ENCODE data around the gene RAB25. TPM values are rescaled to one million over a fixed set of nuclear protein-coding genes. Genes with fewer than 3 reads are reported as not detected.
"Not testable (repeated sequence)": the region's sequence is repeated elsewhere in the genome, so short reads cannot be mapped to it uniquely, and the experiment has no call there.

The RAB25 gene
- total RNA-seq, 1 donor from 2014 or later = not detected

- no peaks in the 10 kb centered on the region for H3K9me3 Mint-ChIP-seq
- peaks cover 30% of the 10 kb centered on the region for H3K4me1 Mint-ChIP-seq
- H3K4me3 Mint-ChIP-seq = peak overlapping the region; percentile 92
- intact Hi-C loops (cut with micrococcal nuclease) = loop anchor here (1.0 to 5.0 kb wide), 4 partner anchors 9 to 387 kb away; partner anchors contain the start of gene MEF2D
- peaks cover 42% of the 10 kb centered on the region for H3K27me3 Mint-ChIP-seq
- H3K27ac Mint-ChIP-seq = peak overlapping the region; percentile 65
- peak; percentile 79 for DNase-seq
- H3K36me3 Mint-ChIP-seq (ENCODE audit: low read depth) = peaks cover 10% of the 10 kb centered on the region
These were observed 54.1 kb downstream of the RAB25 start for GRCh38 chr1:156114919-156115513.

DNA sequence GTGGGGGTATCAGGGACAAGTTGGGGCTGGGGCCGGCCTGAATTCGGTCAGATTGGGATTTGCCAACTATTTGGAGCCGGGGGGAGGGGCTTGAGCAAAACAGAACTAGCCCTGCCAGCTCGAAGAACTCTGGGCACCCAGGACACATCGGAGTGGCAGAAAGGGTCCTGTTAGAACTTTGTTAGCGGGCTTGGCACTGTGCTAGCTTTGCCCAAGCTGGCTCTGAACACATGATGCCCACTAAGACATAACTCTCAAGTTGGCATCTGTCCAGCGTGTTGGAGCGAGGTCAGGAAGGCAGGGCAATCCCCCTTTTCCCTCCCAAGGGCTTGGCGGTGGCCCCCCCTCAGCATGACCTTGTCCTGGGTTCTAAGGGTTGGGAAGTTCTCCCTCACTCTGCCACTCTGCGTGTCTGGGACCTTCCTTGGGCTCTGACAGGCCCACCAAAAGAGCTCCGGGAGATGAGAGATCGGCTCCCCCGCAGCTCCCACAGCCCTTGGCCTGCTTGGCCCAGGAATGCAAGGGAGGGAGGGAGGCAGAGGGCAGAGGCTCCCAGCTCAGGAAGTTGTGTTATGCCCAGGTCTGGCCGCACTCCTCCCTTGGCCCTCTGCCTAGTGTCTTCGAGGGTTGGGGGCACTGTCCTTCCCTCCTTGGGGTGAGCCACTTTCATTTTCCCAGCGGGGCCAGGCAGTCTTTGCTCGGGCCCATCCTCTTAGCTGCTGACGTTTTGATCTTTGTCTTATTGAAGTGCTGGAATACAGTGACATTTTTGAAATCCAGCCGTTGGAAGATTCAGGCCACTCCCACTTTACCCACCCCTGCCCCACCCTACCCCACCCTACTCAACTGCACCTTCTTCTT, 54.8 kb downstream of the RAB25 start:
- H3K4me3 Mint-ChIP-seq = peak overlapping the region; percentile 92
- H3K27ac Mint-ChIP-seq = peak overlapping the region; percentile 65
- no peak for DNase-seq
- intact Hi-C loops (cut with micrococcal nuclease) = no loop called here
- no peaks in the 10 kb centered on the region for H3K9me3 Mint-ChIP-seq
- peaks cover 42% of the 10 kb centered on the region for H3K27me3 Mint-ChIP-seq
- peaks cover 10% of the 10 kb centered on the region for H3K36me3 Mint-ChIP-seq (ENCODE audit: low read depth)
- peaks cover 37% of the 10 kb centered on the region for H3K4me1 Mint-ChIP-seq

DNA sequence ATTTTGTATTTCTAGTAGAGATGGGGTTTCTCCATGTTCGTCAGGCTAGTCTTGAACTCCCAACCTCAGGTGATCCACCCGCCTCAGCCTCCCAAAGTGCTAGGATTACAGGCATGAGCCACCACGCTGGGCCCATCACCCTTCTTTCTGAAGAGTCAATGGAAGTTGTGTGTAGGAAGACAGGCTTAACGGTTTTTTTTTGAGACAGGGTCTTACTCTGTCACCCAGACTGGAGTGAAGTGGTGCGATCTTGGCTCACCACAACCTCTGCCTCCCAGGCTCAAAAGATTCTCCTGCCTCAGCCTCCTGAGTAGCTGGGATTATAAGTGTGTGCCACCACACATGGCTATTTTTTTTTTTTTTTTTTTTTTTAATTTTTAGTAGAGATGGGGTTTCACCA, 55.8 kb downstream of the RAB25 start:
- DNase-seq; intact Hi-C loops (cut with micrococcal nuclease); H3K9me3 Mint-ChIP-seq; H3K27ac Mint-ChIP-seq; H3K36me3 Mint-ChIP-seq (ENCODE audit: low read depth): not testable (repeated sequence)
- peaks cover 37% of the 10 kb centered on the region for H3K4me1 Mint-ChIP-seq
- peaks cover 38% of the 10 kb centered on the region for H3K27me3 Mint-ChIP-seq
- peak overlapping the region; percentile 92 for H3K4me3 Mint-ChIP-seq

DNA sequence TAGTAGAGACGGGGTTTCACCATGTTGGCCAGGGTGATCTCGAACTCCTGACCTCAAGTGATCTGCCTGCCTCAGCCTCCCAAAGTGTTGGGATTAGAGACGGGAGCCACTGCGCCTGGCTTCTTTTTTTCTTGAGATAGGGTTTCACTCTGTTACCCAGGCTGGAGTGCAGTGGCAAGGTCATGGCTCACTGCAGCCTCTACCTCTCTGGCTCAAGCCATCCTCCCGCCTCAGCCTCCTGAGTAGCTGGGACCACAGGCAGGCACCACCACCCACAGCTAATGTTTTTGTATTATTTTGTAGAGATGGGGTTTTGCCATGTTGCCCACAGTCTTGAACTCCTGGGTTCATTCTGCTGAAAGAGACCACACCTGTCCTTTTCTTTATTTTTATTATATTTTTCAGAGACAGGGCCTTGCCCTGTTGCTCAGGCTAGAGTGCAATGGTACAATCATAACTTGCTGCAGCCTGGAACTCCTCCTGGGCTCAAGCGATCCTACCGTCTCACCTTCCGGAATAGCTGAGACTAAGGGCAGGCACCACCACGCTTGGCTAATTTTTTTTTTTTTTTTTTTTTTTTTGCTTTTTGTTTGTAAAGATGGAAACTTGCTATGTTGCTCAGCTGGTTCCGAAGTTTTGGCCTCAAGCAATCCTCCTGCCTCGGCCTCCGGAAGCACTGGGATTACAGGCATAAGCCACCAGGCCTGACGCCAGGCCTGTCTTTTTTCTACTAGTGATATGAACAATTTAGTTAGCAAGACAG, 56.6 kb downstream of the RAB25 start:
- H3K27me3 Mint-ChIP-seq = peaks cover 35% of the 10 kb centered on the region
- H3K9me3 Mint-ChIP-seq = no peaks in the 10 kb centered on the region
- H3K36me3 Mint-ChIP-seq (ENCODE audit: low read depth) = peaks cover 10% of the 10 kb centered on the region
- no peak for DNase-seq
- H3K4me1 Mint-ChIP-seq = peaks cover 37% of the 10 kb centered on the region
- no peak overlapping the region for H3K27ac Mint-ChIP-seq
- H3K4me3 Mint-ChIP-seq = no peak overlapping the region
- intact Hi-C loops (cut with micrococcal nuclease) = no loop called here

- Mint-ChIP-seq H3K36me3 (ENCODE audit: low read depth) (peaks cover 10% of the 10 kb centered on the region), H3K9me3 (no peaks in the 10 kb centered on the region), H3K27ac (peak overlapping the region; percentile 25), H3K4me1 (peaks cover 42% of the 10 kb centered on the region), H3K4me3 (no peak overlapping the region), H3K27me3 (peaks cover 34% of the 10 kb centered on the region)
- DNase-seq = no peak
- intact Hi-C loops (cut with micrococcal nuclease) = no loop called here
These were observed 57.4 kb downstream of the RAB25 start for GRCh38 chr1:156118177-156118868.

- intact Hi-C loops (cut with micrococcal nuclease) = no loop called here
- no peak for DNase-seq
- Mint-ChIP-seq H3K27ac (no peak overlapping the region), H3K36me3 (ENCODE audit: low read depth) (peaks cover 10% of the 10 kb centered on the region), H3K4me1 (peaks cover 44% of the 10 kb centered on the region), H3K27me3 (peaks cover 28% of the 10 kb centered on the region), H3K4me3 (no peak overlapping the region), H3K9me3 (no peaks in the 10 kb centered on the region)
These were observed 58.7 kb downstream of the RAB25 start for GRCh38 chr1:156119503-156120209.

Other genes with a start within 250 kb of the RAB25 start
- 63.2 and 64.0 TPM in 2 replicates for gene GON4L, start 203.9 kb upstream of the RAB25 start, total RNA-seq
- gene SYT11, start 201.6 kb upstream of the RAB25 start, total RNA-seq = 17.8 and 18.5 TPM in 2 replicates
- gene RIT1, start 149.8 kb upstream of the RAB25 start, total RNA-seq = 17.9 and 21.7 TPM in 2 replicates
- 82.9 and 92.2 TPM in 2 replicates for gene KHDC4, start 126.7 kb upstream of the RAB25 start, total RNA-seq
- gene RXFP4, start 119.5 kb upstream of the RAB25 start, total RNA-seq = not detected in 2 replicates
- 189 and 198 TPM in 2 replicates for gene ARHGEF2, start 82.6 kb upstream of the RAB25 start, total RNA-seq
- gene SSR2, start 40.2 kb upstream of the RAB25 start, total RNA-seq = 175 and 176 TPM in 2 replicates
- gene UBQLN4, start 7.4 kb upstream of the RAB25 start, total RNA-seq = 64.3 and 65.0 TPM in 2 replicates
- gene LAMTOR2, start 6.4 kb upstream of the RAB25 start, total RNA-seq = 69.9 and 73.0 TPM in 2 replicates
- gene MEX3A, start 21.3 kb downstream of the RAB25 start, total RNA-seq = 0.24 and 0.84 TPM in 2 replicates
- 105 and 110 TPM in 2 replicates for gene LMNA, start 53.6 kb downstream of the RAB25 start, total RNA-seq
- 12.1 and 12.7 TPM in 2 replicates for gene SEMA4A, start 92.4 kb downstream of the RAB25 start, total RNA-seq
- gene SLC25A44, start 132.9 kb downstream of the RAB25 start, total RNA-seq = 61.0 and 67.9 TPM in 2 replicates
- gene PMF1, start 151.8 kb downstream of the RAB25 start, total RNA-seq = 107 and 113 TPM in 2 replicates
- 1.9 and 2.3 TPM in 2 replicates for gene BGLAP, start 181.0 kb downstream of the RAB25 start, total RNA-seq
- gene PAQR6, start 186.9 kb downstream of the RAB25 start, total RNA-seq = 4.2 and 4.6 TPM in 2 replicates
- gene SMG5, start 221.7 kb downstream of the RAB25 start, total RNA-seq = 93.8 and 95.8 TPM in 2 replicates
- gene TMEM79, start 223.2 kb downstream of the RAB25 start, total RNA-seq = 8.6 and 9.3 TPM in 2 replicates
- 15.7 and 16.9 TPM in 2 replicates for gene GLMP, start 234.5 kb downstream of the RAB25 start, total RNA-seq
- 0.54 and 1.0 TPM in 2 replicates for gene VHLL, start 238.1 kb downstream of the RAB25 start, total RNA-seq

Data from activated CD4-positive, alpha-beta T cell treated with anti-CD3 and anti-CD28 coated beads, Interleukin-2, amount 10 ng/mL, durations not matched to agents 24 days and 14 days (primary cell).